GM21825 (cell line): Measurements from ENCODE around the gene PDE3A.
"Not testable (repeated sequence)": the region's sequence is repeated elsewhere in the genome, so short reads cannot be mapped to it uniquely, and the experiment has no call there.

Experiments used
- ATAC-seq: cut with Tn5 transposase; IDR thresholded peaks from one replicate; pipeline ENCODE4 v1.9.1; 2021; ENCODE audit warnings: mild to moderate bottlenecking, moderate library complexity; ENCODE audit not compliant: unreplicated experiment

PDE3A gene

DNA sequence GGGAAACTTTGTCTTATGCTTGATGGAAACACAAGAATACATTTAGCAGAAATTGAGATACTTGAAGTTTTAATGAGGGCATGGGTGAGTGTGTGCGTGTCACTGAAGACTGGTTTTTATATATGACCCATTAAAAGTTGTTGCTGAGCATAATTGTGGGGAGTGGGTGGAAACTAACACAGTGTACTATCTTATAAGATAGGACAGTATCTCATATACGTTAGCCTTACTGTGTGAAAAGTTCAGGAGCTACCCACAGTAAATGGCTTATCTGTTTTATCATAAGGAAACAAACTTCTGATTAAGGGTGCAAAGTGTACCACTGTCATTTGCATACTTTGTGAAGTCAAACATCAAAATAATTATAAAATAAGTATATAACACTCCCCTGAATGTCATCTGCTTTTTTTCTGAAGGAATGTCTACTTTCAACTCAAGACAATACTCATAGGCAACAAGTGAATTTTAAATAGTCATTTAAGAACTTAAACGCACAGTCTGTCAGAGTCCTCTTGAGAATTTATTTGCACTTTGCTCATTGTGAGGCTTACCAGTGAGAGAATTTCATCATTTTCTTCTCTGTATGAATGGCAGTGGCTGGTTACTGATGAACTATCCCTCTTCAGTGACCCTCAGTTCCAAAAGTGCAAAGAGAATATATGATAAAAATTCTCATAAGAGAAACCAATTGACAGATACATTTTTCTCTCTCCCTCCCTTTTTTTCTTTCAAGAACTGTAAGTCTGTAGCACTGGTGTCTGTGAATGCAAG lies 4.2 kb downstream of the PDE3A start:
- no peak for ATAC-seq

DNA sequence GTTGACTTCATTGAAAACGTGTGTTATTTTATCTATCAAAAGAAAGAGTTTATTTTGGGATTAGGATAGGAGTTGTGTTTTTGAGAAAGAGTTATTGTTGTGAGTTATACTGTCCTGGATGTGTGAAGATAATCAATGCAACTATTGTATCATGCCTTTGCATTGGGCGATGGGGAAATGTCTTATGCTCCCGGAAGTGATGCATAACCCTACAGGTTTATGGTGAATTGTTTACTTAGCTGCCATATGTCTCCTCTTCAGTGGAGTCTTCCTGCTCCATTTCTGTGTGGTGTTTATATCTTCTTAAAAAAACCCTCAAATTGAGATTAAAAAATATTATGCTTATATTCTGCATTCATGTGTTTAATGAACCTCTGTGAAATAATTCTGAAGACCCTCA lies 6.5 kb downstream of the PDE3A start:
- ATAC-seq, result no peak

DNA sequence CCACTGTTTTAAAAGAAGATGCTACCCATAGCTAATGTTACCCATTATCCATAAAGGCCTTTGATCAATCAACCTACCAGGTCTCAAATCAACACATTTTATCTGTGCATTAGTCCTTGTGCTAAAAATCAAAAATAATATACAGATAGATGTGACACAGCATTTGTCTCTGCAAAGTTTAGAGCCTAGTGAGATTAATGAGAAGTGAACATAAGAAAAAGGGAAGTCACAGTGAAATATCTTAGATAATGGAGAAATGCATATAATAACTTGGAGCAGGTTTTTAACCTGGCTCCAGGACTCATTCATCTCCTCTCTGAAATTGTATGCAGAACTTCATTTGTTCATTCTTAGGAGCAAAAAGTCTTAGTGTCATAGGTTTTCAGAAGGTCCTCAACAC lies 7.2 kb downstream of the PDE3A start:
- ATAC-seq, result no peak

DNA sequence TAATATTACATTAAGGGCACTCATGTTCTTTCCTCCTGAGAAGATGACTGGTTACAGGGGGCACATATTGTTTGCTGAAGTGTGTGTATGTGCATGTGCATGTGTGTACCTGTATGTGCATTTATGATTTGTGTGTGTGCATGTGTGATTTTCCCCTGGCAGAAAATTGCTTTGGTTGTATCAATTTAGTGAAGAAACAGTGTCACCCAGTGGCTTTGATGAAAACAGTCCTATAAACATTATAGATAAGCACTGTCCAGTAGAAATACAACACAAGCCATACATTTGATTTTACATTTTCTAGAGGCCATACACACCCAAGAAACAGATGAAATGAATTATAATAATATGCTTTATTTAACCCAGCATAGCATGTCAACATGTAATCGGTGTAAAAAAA lies 8.6 kb downstream of the PDE3A start:
- no peak for ATAC-seq

DNA sequence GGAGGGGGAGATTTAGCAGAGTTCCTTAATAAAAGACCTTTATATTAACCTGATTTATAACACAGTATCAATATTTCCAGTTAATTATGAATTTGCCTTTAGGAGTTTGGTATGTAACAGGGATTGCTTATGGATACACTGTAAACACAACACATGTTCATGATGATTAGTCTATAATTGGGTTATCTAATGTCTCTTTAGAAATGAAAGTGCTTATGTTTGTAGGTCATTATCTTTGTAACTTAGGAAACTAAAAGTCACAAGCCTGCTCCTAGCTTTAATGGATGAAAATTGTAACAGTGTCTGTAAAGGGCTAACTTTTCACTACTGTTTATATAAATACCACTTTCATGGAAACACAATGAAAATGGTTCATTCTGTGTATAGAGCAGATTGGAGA lies 9.4 kb downstream of the PDE3A start:
- no peak for ATAC-seq

DNA sequence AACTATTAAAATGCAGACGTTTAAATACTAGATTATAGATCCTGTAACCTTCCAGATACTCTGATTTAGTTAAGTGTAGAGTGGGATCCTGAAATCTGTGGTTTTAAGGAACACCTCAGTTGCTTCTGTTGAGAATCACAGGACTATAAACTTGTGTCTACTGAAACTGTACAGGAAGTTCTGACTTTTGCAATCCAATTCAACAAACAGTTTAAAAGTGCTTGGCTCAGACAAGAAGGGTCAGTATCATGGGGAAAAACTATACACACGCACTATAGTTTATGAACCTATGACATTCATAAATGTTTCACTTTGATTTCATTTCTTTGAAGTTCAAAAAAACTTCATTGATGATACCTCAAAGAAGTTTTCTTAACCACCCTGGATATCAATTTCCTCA lies 13.8 kb downstream of the PDE3A start:
- ATAC-seq, result no peak

DNA sequence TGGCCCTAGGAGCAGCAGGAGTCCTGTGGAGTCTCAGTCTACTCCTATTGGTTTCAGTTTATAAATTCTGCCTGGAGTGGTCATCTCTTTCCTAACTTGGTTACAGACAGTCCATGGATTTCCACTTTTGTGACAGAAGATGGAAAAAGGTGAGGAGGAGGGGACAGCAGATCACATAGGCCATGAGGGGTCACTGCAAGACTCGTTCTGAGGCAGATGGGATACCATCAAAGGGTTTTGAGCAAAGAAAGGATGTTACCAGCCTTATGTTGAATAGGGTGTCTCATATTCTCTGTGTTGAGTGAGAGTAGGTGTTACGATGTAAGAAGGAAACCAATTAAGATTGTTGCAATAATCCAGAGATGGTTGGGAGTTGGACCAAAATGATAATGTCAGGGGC lies 15.3 kb downstream of the PDE3A start:
- no peak for ATAC-seq

DNA sequence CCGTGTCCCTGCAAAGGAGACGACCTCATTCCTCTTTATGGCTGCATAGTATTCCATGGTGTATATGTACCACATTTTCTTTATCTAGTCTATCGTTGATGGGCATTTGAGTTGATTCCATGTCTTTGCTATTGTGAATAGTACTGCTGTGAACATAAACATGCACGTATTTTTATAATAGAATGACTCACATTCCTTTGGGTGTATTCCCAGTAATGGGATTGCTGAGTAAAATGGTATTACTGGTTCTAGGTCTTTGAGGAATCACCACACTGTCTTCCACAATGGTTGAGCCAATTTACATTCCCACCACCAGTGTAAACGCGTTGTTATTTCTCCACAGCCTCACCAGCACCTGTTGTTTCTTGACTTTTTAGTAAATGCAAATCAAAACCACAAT lies 16.5 kb downstream of the PDE3A start:
- not testable (repeated sequence) for ATAC-seq

DNA sequence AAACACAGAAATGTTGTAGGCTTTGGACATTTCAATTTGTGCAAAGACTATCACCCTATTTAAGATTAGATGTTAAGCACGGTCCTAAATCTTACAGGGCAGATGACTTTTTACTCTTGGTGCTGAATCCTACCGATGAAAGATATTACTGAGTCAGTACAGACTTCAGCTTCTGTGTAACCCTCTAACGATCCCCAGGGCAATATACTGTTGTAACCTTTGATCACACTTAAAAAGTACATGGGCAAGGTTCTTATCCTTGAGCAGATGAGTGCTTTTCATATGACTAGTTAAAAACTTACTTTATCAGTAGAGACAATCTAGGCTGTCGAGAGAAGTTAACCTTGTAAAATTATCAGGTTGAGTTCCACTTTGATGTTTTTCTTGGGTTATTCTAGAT lies 22.5 kb downstream of the PDE3A start:
- ATAC-seq, result no peak

DNA sequence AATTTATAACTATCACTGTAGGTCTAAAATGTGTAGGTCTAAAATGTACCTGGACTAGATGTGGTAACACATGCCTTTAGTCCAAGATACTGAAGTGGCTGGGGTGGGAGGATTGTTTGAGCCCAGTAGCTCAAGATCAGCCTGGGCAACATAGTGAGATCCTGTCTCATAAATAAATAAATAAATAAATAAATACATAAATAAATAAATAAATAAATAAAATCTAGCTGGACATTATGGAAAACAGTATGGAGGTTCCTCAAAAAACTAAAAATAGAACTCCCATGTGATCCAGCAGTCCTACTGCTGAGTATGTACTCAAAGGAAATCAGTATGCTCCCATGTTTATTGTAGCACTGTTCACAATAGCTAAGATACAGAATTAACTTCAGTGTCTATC lies 24.0 kb downstream of the PDE3A start:
- ATAC-seq, result no peak

DNA sequence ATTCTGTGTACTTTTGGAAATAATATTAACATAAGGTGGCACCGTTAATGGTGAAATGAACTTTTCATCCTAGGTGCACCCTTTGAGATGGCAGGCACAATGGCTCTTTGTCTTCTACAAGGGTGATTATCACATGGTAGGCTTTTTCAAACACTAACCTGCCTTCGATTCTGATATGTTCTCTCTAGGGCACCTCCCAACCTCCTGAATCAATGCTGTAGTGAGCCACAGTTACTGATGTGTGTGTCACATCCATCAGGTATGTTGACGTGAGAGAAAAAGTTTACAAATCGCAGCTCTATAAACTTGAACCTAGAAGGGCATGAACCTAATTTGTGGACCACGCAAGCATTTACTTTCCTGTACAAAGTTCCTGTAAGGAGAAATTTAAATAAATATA lies 25.4 kb downstream of the PDE3A start:
- no peak for ATAC-seq

DNA sequence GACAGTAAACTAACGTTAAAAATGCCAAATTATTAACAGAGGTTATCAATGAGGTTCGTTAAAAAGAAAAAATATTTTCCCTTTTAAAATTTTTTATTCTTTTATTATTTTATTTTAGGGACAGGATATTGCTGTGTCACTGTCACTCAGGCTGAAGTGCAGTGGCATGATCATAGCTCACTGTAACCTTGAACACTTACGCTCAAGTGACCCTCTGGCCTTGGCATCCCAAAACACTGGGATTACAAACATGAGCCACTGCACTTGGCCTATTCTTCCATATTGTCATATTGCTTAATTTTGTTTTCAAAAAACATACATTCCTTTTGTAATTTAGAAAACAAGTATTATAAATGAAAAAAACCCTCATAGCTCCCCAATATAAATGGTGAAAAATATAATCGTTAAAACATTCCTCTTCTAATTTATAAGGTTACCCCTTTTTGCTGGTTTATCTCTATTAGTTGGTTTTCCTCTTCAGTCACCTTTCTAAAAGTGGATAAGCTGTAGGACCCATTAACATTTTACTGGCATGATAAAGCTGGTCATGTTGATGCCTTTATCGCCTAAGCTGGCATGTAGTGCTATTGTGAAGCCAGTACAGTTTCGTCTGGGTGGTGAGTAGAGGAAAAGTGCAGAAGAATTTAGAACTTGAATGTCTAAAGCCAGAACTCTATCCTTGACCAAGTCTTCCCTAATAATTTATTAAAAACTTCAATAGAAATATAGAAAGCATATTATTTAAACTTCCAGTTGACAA lies 27.6 kb downstream of the PDE3A start:
- ATAC-seq, result no peak

DNA sequence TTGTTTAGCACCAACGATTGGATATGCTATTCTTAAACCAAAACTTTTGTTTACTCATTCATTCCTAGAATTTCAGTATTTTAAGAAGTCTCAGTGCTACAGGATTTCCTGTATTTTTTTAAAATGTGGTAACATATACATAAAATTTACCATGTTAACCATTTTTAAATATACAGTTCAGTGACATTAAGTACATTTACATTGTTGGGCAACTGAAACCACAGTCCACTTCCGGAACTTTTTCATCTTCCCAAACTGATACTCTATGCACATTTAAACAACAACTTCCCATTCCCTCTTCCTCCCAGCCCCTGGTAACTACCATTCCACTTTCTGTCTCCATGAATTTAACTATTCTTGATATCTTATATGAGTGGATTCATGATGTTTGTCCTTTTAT lies 30.3 kb downstream of the PDE3A start:
- ATAC-seq, result no peak

DNA sequence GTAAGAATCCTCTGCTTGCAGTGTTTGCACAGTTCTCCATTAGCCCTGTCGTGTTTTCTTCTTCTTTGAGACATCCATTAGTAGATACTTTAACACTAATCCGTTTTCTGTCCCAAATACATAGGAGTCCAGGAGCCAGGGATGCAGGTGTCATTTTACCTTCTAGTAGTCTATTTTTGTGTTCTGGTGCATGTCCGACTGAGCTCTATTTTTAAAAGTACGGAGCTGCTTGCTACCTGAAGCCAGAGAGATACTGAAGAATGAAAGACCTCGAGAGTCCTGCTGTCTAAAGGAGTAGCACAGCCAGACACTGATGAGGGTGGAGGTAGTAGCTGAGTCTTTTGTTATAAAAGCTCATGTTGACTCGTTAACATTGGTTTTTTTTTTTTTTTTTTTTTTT lies 31.7 kb downstream of the PDE3A start:
- no peak for ATAC-seq

DNA sequence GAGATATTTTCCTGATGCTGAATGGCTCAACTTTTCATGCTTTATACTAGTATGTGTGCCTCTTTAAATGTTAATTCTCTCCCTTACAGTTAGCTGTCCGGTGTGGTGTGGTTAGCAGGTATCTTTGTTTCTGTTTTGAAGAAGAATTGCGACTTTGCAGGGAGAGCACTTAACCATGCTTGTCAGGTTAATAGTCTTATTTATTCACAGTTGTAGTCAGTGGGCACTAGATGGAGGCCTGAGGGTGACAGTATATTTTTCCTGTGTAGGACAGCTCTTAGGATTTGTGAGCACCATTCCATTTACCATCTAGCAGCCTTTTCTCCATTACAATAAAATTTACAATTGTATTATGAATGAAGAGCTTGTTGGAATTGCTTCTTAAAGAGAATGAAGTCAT lies 34.9 kb downstream of the PDE3A start:
- no peak for ATAC-seq

DNA sequence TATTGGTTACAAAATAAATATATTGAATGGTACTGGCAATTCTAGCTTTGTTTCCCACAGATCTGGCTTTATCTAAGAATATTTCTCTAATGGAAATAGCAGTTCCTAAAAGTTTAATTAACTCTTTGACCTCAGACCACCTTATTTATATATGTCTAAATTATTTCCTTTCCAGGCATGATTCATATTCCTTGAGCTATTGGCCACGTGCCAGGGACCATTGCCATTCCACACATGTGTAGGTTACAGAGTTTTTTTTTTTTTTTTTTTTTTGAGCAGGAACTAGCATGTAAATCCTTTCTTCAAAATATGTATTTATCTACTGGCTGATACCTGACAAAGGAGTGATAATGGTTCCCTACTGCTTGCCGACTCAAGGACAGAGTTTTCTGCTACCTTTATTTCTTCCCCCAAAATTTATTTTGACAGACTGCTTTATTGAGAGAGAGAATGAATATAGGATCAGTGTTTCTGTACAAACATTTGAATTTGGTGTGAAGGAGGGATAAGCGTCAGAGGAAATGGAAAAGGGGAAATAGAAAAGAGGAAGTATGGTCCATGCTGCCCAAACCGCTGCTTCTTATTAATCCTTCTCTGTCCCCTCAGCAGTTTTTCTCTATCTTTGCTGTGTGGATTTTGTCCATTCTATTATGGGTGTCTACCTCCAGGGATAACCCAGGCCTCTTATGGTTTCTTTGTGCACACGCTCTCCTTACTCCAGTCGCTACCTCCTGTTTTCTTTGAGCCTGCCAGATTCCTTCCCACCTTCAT lies 36.4 kb downstream of the PDE3A start:
- no peak for ATAC-seq

DNA sequence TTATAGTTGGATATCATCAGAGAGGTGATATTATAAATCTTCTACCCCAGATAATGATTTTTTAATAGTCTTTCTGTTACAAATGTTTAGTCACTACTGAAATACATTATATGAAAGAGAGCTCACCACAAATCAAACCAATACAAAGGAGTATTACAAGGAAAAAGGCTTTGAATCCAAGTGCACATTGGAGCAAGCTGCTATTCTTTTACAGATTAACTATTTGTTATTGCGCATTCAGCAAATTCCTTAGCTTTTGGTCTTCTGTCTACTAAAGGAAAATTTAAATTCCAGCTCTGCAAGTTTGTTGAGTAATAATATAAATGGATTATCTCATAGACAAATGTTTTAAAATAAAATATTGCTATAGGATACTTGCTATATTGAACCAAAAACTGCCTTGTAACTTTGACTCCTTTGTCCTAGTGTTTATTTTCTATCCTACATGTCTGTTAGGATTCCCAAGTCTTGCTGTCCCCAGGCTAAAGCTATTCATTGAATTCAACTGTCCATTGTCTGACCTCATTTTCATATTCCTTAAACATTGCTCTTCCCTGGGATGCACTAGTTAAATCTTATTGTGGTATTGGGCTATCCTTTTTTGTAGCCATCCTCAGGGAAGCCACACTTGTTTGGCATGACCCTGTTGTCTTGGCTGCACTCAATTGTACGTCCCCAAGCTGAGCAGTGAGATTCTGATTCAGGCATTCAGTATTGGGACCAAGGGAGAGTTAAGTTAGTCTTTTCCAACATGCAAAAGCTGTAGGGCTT lies 41.5 kb downstream of the PDE3A start:
- no peak for ATAC-seq

DNA sequence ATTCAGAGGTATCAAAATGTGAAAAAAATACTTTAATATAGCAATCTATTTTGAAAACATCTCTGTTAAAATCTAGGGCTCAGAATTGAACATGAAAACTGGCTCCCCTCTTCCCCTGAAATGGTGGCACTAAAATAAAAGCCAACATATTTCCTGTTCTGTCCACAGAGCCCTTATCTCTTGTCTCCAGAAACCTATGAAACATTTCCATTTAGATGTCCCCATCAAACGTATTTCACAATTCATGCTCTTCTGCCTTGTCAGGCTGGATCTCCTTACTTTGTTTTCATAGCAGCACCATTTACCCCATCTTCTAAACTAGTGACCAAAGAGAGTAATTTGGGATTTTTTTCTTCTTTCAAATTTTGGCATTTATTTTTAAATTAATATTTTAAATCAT lies 42.4 kb downstream of the PDE3A start:
- no peak for ATAC-seq

DNA sequence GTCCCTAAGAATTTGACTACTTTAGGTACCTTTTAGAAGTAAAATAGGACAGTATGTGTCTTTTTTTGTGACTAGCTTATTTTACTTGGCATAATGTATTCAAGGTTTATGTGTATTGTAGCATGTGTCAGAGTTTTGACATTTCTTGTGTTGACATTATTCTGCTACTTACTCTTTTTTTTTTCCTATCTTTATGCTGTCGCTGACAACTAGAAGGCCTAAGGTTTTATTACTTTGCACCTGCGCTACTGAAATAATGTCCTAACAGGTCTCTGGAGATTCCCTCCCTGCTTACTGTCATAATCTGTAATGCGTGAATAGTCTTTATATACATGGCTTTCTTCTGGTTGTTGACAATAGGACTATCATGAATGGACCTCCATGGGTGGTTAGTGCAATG lies 43.0 kb downstream of the PDE3A start:
- no peak for ATAC-seq

DNA sequence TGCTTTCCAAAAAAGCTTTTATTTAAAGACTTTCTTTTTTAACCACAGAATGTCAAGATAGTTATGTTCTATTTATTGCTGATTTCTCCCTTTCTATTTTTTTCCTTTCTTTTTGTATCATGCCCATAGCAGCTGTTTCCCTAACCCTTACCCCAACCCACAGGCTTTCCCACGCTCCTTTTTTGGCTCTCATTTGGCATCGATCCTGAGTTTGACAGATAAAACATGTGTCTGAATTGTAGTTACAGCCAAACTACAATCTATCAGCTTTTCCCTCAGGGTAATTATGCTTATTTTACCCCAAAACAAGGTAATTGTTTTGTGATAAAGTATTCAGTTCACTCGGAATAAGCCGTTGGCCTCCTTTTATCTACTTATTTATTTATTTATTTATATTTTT lies 46.7 kb downstream of the PDE3A start:
- no peak for ATAC-seq

DNA sequence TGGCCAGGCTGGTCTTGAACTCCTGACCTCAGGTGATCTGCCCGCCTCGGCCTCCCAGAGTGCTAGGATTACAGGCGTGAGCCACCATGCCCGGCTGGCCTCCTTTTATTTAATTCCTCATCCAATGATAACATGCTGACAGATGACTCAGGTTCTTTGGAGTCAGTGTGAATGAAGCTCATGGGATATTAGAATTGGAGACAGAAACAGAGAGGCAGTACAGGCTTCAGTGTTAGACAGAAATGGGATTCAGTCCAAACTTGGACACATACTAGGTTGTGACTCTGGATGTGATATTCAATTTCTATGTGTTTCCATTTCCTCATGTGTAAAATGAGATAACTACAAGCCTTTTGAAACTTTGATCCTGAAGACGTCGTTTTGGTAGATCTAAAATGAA lies 47.3 kb downstream of the PDE3A start:
- no peak for ATAC-seq
